ENCODE results near the gene PDLIM3.

The PDLIM3 gene

DNA sequence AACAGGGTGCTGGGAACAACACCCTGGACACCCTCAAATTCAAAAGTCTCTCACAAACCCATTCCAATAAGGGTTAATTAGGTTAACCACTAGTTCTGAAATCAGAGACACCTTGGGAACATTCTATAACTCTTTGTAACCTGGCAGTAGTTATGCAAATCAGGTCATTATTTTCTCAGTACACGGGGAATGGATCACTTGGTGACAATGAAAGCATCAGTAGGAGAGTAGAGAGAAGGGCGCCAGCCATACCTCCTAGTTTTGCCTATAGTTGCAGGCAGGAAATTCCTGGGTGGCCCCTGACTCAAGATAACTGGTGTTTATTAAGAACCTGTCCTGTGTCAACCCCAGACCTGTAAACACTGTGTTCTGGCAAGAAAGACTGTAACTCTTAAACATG, 66.3 kb downstream of the PDLIM3 start:
- no peak for DNase-seq

DNA sequence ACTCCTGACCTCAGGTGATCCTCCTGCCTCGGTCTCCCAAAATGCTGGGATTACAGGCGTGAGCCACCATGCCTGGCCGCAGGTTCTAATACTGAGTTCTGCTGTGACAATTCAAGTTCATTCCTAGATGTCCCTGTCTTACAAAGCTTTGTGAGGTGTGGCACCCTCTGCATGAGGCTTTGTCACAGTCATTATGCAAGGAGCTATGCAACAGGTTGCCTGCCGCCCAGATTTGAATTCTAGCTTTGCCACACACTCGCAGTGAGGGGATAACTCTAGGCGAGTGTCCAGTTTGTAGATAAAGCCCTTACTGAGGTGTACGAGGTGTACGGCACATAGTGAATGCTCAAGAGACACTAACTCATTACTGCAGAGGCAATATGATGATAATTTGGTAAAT, 67.3 kb downstream of the PDLIM3 start:
- DNase-seq = no peak

DNA sequence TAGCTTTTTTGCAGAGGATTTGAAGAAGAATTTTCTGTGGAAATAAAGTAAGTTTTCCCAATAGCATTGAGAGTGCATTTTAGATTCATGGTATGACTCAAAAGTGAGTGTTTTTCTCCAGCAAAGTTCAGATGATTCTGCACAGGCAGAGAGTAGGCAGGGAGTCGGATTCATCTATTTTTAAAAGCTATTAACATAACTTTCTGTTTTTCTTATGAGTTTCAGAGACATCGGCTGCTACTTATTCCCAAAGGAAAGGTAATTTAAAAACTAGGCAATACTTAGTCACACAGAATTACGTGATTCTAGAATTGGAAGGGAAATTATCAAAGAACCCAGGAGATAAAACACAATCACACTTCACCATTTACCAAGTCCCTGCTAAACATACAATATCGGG, 68.2 kb downstream of the PDLIM3 start:
- DNase-seq = no peak

DNA sequence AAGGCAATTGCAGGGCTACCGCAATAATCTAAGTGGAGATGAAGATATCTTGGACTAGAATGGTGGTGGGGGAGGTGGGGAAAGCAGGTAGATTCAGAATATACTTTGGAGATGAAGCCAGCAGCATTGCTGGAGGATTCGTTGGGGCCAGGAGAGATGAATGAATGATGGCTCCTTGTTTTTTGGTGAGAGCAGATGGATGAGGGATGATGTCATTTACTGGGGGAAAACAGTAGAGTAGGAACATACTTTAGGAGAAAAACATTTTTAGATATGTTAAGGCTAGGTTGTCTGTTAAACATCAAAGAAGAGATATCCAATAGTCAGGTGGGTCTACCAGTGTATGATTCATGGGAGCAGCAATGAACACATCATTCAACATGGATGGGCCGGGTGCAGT, 69.6 kb downstream of the PDLIM3 start:
- no peak for DNase-seq

DNA sequence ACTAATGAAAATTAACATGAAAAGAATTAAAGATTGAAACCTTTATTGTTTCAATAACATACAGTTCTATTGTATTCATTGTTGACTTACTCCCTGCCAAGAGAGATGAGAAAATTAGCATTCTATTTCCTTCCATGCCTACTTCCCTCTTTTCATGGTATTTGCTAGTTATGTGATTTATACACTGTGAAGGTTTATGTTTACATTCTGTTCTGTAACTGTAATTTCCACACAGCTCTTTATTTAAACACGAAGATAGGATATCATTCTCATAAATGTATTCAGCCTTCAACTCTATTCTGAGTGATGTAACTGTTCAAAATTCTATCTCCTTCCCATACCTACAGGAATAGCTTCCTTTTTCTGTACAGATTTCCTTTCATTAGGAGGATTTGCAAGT, 70.4 kb downstream of the PDLIM3 start:
- DNase-seq = no peak

DNA sequence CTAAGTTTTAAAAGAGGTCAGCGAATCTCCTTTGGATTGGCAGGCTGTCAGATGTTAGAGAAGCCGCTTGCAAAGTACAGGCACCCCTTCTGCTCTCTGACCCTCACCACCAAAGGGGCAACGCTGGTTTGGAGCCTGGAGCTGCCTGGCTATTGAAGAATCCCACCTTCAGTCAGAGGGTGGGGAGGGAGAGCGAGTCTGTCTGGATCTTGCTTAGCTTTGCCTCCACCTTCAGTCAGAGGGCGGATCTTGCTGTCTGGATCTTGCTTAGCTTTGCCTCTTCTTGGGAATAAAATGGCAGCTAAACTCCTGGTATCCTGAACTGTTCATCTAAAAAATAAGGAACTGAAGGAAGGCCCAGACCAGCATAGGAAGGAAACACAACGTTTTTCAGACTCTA, 71.1 kb downstream of the PDLIM3 start:
- DNase-seq = no peak

DNA sequence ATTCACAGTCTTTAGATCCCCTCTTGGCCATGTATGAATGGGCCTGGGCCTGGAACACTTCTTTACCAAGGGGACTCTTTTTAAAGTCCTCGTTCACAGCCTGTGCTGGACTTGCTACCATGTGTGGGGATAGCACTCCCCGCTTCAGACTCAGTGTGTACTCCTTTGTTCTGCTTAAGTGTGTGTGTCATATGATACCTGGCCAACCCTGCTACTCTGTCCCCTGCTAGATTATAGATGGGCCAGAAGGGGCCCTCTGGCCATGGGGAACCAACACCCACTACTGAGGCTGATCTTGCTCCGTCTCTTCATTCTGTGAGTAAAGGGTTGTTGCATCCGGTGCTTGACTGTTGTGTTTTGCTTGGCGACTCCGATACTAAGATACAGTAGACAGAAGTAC, 71.8 kb downstream of the PDLIM3 start:
- DNase-seq = no peak

DNA sequence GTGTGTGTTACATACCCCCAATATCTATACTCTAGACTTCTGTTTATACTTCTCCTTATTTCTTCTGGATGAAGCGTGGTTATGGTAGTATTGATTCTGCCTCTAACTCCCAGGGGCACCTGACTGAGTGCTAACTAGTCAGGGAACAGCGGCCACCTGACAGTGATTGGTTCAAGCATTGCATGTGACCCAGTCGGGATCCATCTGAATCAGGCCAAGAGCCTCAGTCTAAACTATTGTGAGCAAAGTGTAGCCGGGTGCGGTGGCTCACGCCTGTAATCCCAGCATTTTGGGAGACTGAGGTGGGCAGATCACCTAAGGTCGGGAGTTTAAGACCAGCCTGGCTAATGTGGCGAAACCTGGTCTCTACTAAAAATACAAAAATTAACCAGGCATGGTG, 73.7 kb downstream of the PDLIM3 start:
- DNase-seq = no peak

DNA sequence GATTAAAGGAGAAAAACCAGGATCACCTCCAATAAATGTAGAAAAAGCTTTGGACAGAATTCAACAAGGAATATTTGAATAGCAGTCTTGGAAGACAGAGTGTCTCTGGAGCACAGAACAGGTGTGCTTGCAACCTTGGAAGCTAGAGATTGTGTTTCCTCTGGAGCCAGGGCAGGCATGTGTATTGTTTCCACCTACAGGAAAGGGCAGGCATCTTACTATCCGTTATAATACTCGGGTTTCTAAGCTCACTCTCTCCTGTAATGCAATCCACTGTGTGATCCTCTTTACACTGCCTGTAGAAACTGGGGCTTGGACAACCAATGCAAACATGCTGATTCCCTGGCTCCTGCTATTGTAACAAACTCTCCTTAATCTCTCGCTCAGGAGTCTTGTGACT, 78.2 kb downstream of the PDLIM3 start:
- no peak for DNase-seq

DNA sequence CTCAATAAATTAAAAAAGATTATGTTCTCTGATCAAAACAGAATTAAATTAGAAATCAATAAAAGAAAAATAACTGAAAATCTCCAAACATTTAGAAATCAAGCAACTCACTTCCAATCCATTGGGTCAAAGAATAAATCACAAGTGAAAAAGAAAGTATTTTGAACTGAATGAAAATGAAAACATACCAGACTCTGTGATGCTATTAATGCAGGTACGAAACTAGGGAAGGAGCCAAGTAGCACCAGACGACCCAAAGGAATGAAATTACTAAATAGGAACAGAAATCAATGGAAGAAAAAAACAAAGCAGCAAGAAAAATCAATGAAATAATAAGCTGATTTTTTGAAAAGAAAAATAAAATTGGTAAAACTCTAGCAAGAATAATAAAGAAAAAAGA, 79.2 kb downstream of the PDLIM3 start:
- no peak for DNase-seq
